GM08714 (cell line): ENCODE results near the gene SPN.
"Not testable (repeated sequence)": the region's sequence is repeated elsewhere in the genome, so short reads cannot be mapped to it uniquely, and the experiment has no call there.

Experiments
- H3K4me3 ChIP-seq: fragments of 200-500 bp; sonication (Bioruptor generic); 2 replicates; pipeline ENCODE4 v1.5.1; 2014; ENCODE audit warnings: mild to moderate bottlenecking, low read length, inconsistent platforms
- ZNF274 ChIP-seq: IDR thresholded peaks from 2 replicates; pipeline ENCODE4 v1.6.1; 2012; ENCODE audit warnings: mild to moderate bottlenecking, low read depth, low read length

Gene SPN

GRCh38 chr16:29641561-29641960 lies 21.5 kb upstream of the SPN start:
- no peak overlapping the region for H3K4me3 ChIP-seq
- TF ChIP-seq ZNF274: no peak

- no peak overlapping the region for H3K4me3 ChIP-seq
- TF ChIP-seq ZNF274: no peak
Observed at GRCh38 chr16:29643596-29643995, 19.5 kb upstream of the SPN start.

GRCh38 chr16:29644338-29644857 lies 18.6 kb upstream of the SPN start:
- no peak for TF ChIP-seq ZNF274
- H3K4me3 ChIP-seq: peak overlapping the region; percentile 5; the same call in 1 of the 2 replicates

DNA sequence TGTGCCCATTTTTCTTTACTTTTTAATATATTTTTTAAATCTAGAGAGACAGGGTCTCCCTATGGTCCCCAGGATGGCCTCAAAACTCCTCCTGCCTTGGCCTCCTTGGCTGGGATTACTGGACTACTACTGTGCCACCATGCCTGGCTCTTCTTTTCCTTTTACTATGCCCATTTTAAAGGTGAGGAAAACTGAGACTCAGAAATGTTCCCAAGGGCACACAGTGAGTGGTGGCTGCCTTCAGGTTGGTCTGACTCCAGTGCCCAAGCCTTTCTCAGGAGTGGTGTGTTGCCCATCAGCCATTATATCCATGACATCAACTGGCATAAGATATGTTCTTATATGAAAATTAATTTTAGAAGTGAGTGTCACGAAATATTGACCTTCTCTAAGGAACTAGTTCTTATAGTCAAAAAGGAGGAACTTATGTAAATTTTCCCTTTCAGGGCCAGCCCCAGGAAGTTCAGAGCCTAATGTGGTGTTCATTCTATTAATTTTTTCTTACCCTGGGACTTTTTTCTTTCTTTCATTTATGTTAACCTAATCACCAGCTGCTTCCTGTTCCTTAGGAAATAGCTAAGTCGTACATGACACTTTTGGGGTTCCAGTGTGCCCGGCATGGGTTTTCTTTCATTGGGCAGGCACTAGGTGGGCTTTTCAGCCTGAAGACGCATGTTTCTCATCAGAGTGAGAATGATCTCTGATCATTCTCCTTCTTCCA lies 17.9 kb upstream of the SPN start:
- TF ChIP-seq ZNF274: no peak
- H3K4me3 ChIP-seq: peak overlapping the region; percentile 26; the same call in 1 of the 2 replicates

DNA sequence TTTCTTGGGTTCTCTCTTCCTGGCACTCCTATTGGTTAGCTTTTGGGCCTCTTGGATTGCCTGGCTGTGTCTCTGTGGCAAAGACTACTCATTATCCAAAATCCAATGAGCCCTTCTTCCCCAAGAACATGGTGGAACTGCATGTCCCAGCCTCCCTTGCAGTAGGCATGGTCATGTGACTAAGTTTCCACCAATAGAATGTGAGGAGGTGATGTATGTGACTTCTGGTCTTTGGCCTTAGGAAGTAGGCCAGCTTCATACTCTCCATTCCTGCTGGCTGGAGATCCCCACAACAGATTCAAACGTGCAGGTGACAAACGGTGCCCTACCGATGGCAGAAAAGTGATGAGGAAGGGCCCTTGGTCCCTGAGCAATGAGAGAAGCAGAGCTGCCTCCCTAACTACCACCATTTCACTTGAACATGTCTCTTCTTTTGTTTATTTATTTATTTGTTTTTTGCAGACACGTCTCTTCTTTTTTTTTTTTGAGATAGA lies 17.3 kb upstream of the SPN start:
- TF ChIP-seq ZNF274: no peak
- peak overlapping the region; percentile 21; the same call in 1 of the 2 replicates for H3K4me3 ChIP-seq

DNA sequence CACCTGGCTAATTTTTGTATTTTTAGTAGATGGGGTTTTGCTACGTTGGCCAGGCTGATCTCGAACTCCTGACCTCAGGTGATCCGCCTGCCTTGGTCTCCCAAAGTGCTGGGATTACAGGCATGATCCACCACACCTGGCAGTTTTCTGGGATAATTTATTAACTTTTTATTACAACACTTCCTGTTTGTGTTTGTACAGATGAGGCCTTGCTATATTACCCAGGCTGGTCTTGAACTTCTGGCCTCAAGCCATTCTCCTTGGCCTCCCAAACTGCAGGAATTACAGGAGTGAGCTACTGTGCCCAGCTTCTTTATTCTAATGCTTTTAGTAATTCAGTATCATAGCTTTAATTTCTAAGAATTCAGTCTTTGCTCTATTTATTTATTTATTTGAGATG lies 16.1 kb upstream of the SPN start:
- no peak for TF ChIP-seq ZNF274
- H3K4me3 ChIP-seq: no peak overlapping the region

GRCh38 chr16:29649588-29650494 lies 13.2 kb upstream of the SPN start:
- TF ChIP-seq ZNF274: no peak
- no peak overlapping the region for H3K4me3 ChIP-seq

GRCh38 chr16:29650771-29651170 lies 12.3 kb upstream of the SPN start:
- TF ChIP-seq ZNF274: no peak

DNA sequence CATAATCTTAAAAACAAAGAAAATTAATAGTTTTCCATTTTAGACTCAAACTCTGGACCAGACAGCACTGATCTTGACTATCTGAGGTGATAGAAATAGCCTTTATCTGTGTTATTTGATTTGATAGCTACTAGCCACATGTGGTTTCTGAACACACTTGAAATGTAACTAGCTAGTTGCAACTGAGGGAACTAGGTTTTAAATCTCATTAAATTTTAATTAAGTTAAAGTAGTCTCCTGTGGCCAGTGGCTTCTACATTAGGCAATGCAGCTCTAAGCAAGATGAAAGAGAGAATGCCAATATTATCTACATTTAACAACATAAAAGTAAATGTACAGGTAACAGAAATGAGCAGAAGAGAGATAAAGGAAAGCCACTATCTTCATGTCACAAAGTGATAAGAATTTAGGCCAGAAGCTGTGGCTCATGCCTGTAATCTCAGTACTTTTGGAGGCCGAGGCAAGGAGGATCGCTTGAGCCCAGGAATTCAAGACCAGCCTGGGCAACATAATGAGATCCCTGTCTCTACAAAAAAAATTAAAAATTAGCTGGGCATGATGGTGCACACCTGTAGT lies 11.2 kb upstream of the SPN start:
- TF ChIP-seq ZNF274: no peak
- H3K4me3 ChIP-seq: no peak overlapping the region

More at GRCh38 chr16:29650771-29651170, 12.3 kb upstream of the SPN start:
- no peak overlapping the region for H3K4me3 ChIP-seq

- no peak for TF ChIP-seq ZNF274
- no peak overlapping the region for H3K4me3 ChIP-seq
Observed at GRCh38 chr16:29653471-29653870, 9.6 kb upstream of the SPN start.

GRCh38 chr16:29653890-29654289 lies 9.2 kb upstream of the SPN start:
- not testable (repeated sequence) for H3K4me3 ChIP-seq

DNA sequence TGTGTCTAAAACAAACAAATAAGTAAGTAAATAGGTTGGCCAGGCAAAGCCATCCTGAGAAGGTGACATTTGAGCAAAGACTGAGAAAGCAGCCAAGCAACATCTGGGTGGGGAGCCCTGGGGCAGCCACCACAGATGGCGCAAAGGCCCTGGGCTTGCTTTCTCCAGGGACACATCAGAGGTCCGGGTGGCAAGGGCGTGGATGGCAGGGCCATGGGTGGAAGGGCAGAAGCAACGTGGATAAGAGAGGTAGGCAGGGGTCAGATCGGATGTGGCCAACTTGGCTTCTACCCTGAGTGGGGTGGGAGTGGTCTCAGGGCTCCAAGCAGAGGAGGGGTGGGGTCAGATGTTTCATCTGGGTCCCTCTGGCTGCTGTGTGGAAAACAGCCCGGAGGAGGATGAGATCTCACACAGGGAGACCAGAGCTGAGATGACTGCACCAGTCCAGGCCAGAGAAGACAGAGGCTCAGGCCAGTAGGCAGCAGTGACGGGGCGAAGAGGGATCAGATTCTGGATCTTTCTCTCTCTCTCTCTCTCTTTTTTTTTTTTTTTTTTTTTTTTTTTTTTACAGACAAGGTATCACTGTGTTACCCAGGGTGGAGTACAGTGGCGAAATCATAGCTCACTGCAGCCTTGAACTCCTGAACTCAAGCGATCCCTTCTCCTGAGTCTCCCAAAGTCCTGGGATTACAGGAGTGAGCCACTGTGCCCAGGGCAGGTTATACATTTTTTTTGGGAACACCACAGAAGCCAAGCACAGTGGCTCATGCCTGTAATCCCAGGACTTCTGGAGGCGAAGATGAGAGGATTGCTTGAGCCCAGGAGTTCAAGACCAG lies 6.1 kb upstream of the SPN start:
- TF ChIP-seq ZNF274: no peak
- no peak overlapping the region for H3K4me3 ChIP-seq

GRCh38 chr16:29658705-29659104 lies 4.3 kb upstream of the SPN start:
- H3K4me3 ChIP-seq: no peak overlapping the region
- no peak for TF ChIP-seq ZNF274

DNA sequence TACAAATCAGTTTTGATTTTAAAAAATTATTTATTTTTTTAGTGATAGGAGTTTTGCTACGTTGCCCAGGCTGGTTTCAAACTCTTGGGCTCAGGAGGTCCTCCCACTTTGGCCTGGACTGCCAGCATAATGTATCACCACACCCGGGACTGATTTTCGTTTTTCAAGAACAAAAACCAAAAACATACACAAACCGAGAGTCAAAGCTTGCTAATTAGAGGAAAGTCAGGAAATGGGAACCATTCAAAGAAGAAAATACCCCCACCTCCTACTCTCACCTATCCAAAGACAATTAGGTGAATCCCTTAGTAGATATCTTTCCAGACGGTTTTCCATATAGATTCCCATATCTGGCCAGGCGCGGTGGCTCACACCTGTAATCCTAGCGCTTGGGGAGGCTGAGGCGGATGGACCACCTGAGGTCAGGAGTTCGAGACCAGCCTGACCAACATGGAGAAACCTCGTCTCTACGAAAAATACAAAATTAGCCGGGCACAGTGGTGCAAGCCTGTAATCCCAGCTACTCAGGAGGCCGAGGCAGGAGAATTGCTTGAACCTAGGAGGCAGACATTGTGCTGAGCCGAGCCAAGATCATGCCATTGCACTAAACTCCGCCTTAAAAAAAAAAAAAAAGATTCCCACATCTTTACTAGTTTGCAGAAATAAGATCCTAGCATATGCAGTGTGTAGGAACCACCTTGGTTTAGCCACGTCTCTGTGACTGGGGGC lies 883 bp upstream of the SPN start:
- H3K4me3 ChIP-seq: peak overlapping the region; percentile 86; the same call in 1 of the 2 replicates
- no peak for TF ChIP-seq ZNF274
